Neural cell (in vitro differentiated cells): ENCODE measurements around the gene LIPC.

Source experiments
- CTCF ChIP-seq: fragments of 450-650 bp; IDR thresholded peaks from 2 replicates; pipeline ENCODE4 v1.5.1; 2014; ENCODE audit warnings: antibody characterized with exemption, mild to moderate bottlenecking, moderate library complexity; ENCODE audit not compliant: poor library complexity, severe bottlenecking
- EP300 ChIP-seq: fragments of 450-650 bp; conservative IDR thresholded peaks from 2 replicates; pipeline ENCODE4 v1.6.1; 2014; ENCODE audit warnings: antibody characterized with exemption, mild to moderate bottlenecking, moderate library complexity; ENCODE audit not compliant: poor library complexity, severe bottlenecking
- EZH2 ChIP-seq: fragments of 200-600, 300-800 bp; shearing (Covaris generic), sonication (generic); IDR thresholded peaks from 2 replicates; pipeline ENCODE4 v1.6.1; 2014; ENCODE audit warnings: antibody characterized with exemption, low read length, borderline replicate concordance, mild to moderate bottlenecking; ENCODE audit not compliant: insufficient read depth, poor library complexity, severe bottlenecking
- MXI1 ChIP-seq: fragments of 450-650 bp; conservative IDR thresholded peaks from 2 replicates; pipeline ENCODE4 v1.6.1; 2014; ENCODE audit warnings: antibody characterized with exemption, mild to moderate bottlenecking; ENCODE audit not compliant: poor library complexity, severe bottlenecking
- POLR2AphosphoS5 ChIP-seq: IDR thresholded peaks from 2 replicates; pipeline ENCODE4 v1.6.1; 2012
- RAD21 ChIP-seq: fragments of 450-650 bp; conservative IDR thresholded peaks from 2 replicates; pipeline ENCODE4 v1.6.1; 2014; ENCODE audit warnings: antibody characterized with exemption, mild to moderate bottlenecking, moderate library complexity
- REST ChIP-seq: IDR thresholded peaks from 2 replicates; pipeline ENCODE4 v1.6.1; 2012; ENCODE audit warnings: borderline replicate concordance
- TAF1 ChIP-seq: IDR thresholded peaks from 2 replicates; pipeline ENCODE4 v1.6.1; 2012; ENCODE audit warnings: low read depth

- TF ChIP-seq CTCF = no peak
- TF ChIP-seq REST = no peak
- no peak for TF ChIP-seq RAD21
- no peak for TF ChIP-seq TAF1
- no peak for TF ChIP-seq MXI1
- TF ChIP-seq POLR2AphosphoS5 = no peak
- TF ChIP-seq EZH2 = no peak
- no peak for TF ChIP-seq EP300
Observed at GRCh38 chr15:58469432-58470353, 37.9 kb downstream of the LIPC start.
